ENCODE data around the gene IFIT1.
"Not testable (repeated sequence)": the region's sequence is repeated elsewhere in the genome, so short reads cannot be mapped to it uniquely, and the experiment has no call there.

IFIT1 gene

DNA sequence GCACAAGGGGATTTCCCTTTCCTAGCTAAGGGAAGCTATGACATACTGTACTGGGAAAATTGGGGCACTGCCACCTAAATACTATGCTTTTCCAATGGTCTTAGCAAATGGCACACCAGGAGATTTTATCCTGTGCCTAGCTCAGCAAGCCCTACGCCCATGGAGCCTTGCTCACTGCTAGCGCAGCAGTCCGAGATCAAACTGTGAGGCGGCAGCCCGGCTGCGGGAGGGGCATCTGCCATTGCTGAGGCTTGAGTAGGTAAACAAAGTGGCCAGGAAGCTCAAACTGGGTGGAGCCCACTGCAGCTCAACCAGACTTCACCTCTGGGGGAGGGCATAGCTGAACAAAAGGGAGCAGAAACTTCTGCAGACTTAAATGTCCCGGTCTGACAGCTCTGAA lies 52.4 kb downstream of the IFIT1 start:
- in situ Hi-C loops (cut with MboI; ENCODE audit: low sequenced_read_pairs): loop anchor here (25.0 kb wide), 1 partner anchor 267 kb away; the partner anchor contains the start of gene KIF20B

GRCh38 chr10:89450901-89451300 lies 58.5 kb downstream of the IFIT1 start:
- Histone ChIP-seq H3K4me1 (no peaks in the 10 kb centered on the region), H3K27me3 (ENCODE audit: low read depth) (no peaks in the 10 kb centered on the region; the same call in 1 of the 2 replicates), H3K4me3 (no peak overlapping the region), H3K9me3 (no peaks in the 10 kb centered on the region), H3K36me3 (replicated peaks) (no peaks in the 10 kb centered on the region)
- in situ Hi-C loops (cut with MboI; ENCODE audit: low sequenced_read_pairs): no loop called here
- DNase-seq (ENCODE audit: low spot score in 2 of 2): no peak

More for the DNA sequence above, 52.4 kb downstream of the IFIT1 start:
- not testable (repeated sequence) for H3K4me1 ChIP-seq; DNase-seq (ENCODE audit: low spot score in 2 of 2); H3K9me3 ChIP-seq; H3K4me3 ChIP-seq; H3K36me3 ChIP-seq (replicated peaks); H3K27me3 ChIP-seq (ENCODE audit: low read depth)

DNA sequence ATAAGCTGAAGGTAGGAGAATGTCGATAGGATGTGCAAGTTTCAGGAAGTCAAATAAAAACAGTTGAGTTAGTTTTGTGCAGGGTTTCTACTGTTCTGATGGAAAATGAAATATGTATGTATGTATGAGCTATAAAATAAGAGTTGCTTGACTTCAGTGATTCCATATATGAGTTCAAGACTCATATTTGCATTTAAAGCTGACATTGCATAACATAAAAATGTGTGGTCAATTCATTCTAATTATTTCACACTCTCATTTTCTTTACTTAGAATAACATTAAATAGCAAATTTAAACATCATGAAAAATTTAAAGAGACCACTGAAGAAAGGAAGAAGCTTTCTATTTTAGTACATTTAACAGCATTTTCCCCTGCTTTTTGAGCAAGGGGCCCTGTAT lies 59.8 kb downstream of the IFIT1 start:
- in situ Hi-C loops (cut with MboI; ENCODE audit: low sequenced_read_pairs): no loop called here
- Histone ChIP-seq H3K4me1 (no peaks in the 10 kb centered on the region), H3K36me3 (replicated peaks) (no peaks in the 10 kb centered on the region), H3K27me3 (ENCODE audit: low read depth) (peaks cover 2% of the 10 kb centered on the region), H3K4me3 (no peak overlapping the region), H3K9me3 (no peaks in the 10 kb centered on the region)
- no peak for DNase-seq (ENCODE audit: low spot score in 2 of 2)

- Histone ChIP-seq H3K9me3 (no peaks in the 10 kb centered on the region), H3K4me3 (no peak overlapping the region), H3K36me3 (replicated peaks) (no peaks in the 10 kb centered on the region), H3K27me3 (ENCODE audit: low read depth) (peaks cover 7% of the 10 kb centered on the region), H3K4me1 (no peaks in the 10 kb centered on the region)
- in situ Hi-C loops (cut with MboI; ENCODE audit: low sequenced_read_pairs): no loop called here
- DNase-seq (ENCODE audit: low spot score in 2 of 2): no peak
These were observed 62.3 kb downstream of the IFIT1 start for GRCh38 chr10:89454561-89455347.
